Stomach smooth muscle (tissue), 2 donors: Measurements from ENCODE around the gene TCEAL6.
A peak's percentile ranks its signal among the peaks of the same experiment; 100 is the strongest.
"Not testable (repeated sequence)": the region's sequence is repeated elsewhere in the genome, so short reads cannot be mapped to it uniquely, and the experiment has no call there.

Experiments used
- H3K27ac ChIP-seq: one replicate; pipeline ENCODE4 v1.7.0; 2013; ENCODE audit warnings: mild to moderate bottlenecking, low read length, inconsistent platforms
- H3K27me3 ChIP-seq, 2 donors: one replicate each; pipeline ENCODE4 v1.7.0; 2013; ENCODE audit warnings: low read length in 2 of 2; ENCODE audit not compliant: insufficient read depth in 2 of 2, control insufficient read depth in 1 of 2
- H3K36me3 ChIP-seq, 2 donors: one replicate each; pipeline ENCODE4 v1.7.0; 2013; ENCODE audit warnings: low read length in 2 of 2; ENCODE audit not compliant: control insufficient read depth in 2 of 2, insufficient read depth in 2 of 2
- H3K4me1 ChIP-seq: one replicate; pipeline ENCODE4 v1.7.0; 2013; ENCODE audit warnings: low read length; ENCODE audit not compliant: control insufficient read depth, insufficient read depth
- H3K4me3 ChIP-seq, 2 donors: one replicate each; pipeline ENCODE4 v1.7.0; 2013; ENCODE audit warnings: low read length in 2 of 2
- H3K9ac ChIP-seq, 2 donors: one replicate each; pipeline ENCODE4 v1.7.0; 2013; ENCODE audit warnings: low read length in 2 of 2, mild to moderate bottlenecking in 1 of 2
- H3K9me3 ChIP-seq, 2 donors: one replicate each; pipeline ENCODE4 v1.7.0; 2013; ENCODE audit warnings: low read length in 2 of 2; ENCODE audit not compliant: control insufficient read depth in 2 of 2
- donor health status: healthy.
- donor health status: Pancreatic carcinoma.

Gene TCEAL6

DNA sequence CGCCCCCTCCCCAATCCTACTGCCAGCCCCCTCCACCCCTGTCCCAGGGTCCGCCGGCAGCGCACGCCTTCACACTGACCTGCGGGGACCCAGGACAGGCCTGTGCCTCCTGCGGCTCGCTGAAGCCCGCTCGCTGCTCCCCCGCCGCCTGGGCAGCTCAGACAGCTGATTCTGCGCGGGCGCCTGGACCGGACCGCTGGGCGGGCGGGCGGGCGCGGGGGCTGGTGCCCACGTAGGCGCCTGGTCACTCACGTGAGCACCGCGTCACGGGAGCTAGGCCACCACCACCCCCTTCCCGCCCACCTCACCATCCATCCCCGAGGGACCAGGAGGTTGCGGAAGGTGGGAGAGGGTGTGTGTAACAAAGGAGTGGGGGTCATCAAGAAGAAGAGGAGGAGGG, at the start of gene TCEAL6:
TCEAL6 (minus strand) TSS at position 208 of the 400 bp plus-strand sequence.
- not testable (repeated sequence) for H3K36me3 ChIP-seq, H3K9me3 ChIP-seq, H3K27ac ChIP-seq, H3K4me1 ChIP-seq, H3K9ac ChIP-seq
- Histone ChIP-seq H3K4me3 (peak within 1 kb of the TSS in 1 of 2 donors; percentile 22), H3K27me3 (peaks cover 0 to 11% of the 10 kb centered on the region in 2 donors)

DNA sequence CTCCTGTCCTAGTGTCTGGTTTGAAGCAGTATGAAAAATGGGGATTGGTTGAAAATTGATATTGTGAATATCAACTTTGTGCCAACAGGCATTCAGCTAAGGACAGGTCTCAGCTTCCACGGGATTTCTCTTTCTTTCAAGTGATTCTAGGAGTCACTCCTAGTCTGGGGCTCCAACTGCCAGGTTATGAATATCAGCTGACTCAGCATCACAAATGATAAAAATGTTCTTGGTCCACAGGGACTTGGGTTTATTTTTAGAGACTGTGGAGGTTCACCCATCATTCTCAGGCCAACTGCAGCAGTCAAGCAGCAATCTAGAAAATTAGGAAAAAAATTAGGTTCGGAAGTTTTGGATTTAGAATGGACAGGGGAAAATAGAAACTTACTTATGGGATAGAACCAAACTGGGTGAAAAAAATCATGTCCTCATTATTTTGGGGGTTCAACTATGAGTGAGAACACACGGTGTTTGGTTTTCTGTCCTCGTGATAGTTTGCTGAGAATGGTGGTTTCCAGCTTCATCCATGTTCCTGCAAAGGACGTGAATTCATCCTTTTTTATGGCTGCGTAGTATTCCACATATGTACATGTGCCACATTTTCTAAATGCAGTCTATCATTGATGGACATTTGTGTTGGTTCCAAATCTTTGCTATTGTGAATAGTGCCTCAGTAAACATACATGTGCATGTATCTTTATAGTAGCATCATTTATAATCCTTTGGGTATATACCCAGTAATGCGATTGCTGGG, 43.9 kb upstream of the TCEAL6 start:
- Histone ChIP-seq H3K4me3 (no peak overlapping the region), H3K27me3 (peaks cover 0 to 3% of the 10 kb centered on the region in 2 donors), H3K4me1 (no peaks in the 10 kb centered on the region), H3K9ac (no peak overlapping the region), H3K27ac (no peak overlapping the region), H3K36me3 (no peaks in the 10 kb centered on the region), H3K9me3 (no peaks in the 10 kb centered on the region)

DNA sequence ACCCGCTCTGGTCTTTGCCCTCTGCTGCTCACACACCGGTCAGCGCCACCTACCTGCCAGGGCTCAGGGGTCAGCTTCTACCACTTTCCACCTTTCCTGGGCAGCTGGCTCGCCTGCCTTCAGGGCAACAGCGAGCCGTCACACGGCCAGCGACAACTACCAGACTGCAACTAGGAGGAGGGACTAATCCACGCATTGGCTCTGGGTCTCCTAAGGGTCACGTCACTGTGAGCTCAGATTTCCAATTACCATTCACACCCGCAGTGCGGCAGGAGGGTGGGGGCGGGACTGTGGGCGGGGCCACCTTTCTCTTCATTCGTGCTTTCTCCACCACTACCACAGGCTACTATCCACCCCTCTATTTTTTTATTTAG, 13.5 kb upstream of the TCEAL6 start, which contains the start of gene BEX5:
BEX5 (minus strand) TSS at position 172 of the 374 bp plus-strand sequence. CDS start 1,712 bp downstream, outside the sequence.
- H3K27ac ChIP-seq: no peak within 1 kb of the TSS
- H3K27me3 ChIP-seq: peaks cover 0 to 5% of the 10 kb centered on the region in 2 donors
- no peaks in the 10 kb centered on the region for H3K36me3 ChIP-seq
- peak within 1 kb of the TSS; percentile 49 to 63 for H3K4me3 ChIP-seq
- H3K9ac ChIP-seq: no peak within 1 kb of the TSS
- no peaks in the 10 kb centered on the region for H3K4me1 ChIP-seq
- H3K9me3 ChIP-seq: no peaks in the 10 kb centered on the region

DNA sequence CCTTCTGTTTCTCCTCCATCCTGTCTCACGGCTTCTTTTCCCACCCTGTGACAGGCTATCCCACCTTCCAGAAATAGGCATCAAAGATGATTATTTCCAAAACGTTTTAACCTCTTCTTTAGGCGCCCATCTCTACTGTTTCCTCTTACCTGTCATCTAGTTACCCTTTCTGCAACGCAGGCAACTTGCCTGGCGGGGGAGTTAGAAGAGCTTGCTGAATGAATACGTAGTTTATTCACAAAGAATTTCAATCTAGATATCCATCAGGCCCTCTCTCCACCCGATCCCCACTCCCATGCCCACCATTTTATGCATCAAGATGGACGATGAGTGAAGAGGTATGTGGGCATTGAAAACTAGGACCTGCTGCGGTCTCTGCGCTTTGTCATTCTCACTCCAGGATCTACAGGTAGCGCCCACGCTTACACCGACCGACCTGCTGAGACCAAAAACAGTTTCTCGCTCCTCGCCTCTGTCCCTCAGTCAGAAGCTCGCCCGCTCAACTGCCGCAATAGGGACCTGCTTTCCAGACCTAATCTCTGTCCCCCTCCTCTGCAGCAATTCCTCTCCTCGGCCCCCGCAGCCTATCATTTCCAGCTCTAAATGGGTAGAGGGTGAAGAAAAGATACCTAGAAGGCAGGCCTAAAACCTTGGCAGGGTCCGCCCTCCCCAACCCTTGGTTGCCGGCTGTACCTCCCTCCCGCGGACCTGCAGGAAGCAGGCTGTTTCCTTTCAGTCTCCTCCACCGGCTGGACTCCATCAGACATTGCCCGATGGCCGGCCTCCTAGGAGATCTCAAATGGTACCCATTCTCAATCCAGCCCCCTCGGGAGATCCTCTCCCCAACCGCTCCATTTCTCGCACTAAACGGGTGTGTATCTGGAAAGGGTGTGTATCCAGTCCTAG, 12.9 kb upstream of the TCEAL6 start:
- Histone ChIP-seq H3K4me1 (no peaks in the 10 kb centered on the region), H3K9ac (no peak overlapping the region)

DNA sequence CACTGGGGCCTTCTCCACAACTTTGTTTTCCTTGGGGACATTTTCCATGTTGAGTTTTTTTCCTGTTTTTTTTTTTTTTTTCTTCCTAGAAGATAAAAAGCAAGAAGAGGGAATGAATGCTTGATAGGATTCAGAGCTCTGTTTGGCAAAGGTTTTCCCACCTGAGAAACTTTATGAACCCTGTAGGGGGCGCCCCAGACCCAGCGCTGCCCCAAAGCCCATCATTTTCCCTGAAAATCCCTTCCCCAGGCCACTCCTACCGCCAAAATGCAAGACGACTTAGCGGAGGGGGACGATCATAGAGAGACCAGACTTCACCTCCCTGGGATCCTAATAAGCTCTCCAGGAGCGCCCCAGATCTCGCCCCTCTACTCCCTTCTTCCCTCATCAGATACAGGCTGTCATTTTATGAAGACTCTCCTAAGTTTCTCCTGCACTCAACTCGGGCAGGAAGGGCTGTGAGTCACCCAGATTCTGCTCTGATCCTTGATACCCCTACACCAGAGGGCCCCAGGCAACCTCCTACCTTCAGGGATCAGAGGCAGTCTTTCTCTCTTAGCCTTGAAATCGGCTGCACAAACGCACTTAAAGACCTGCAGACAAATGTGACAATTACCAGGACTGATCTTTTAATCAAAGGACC, 12.1 kb upstream of the TCEAL6 start:
- Histone ChIP-seq H3K4me1 (no peaks in the 10 kb centered on the region), H3K4me3 (no peak overlapping the region), H3K27me3 (peaks cover 0 to 5% of the 10 kb centered on the region in 2 donors), H3K36me3 (no peaks in the 10 kb centered on the region), H3K9ac (no peak overlapping the region), H3K9me3 (no peaks in the 10 kb centered on the region), H3K27ac (no peak overlapping the region)

More for the DNA sequence above, 12.9 kb upstream of the TCEAL6 start:
- H3K27ac ChIP-seq: no peak overlapping the region
- no peaks in the 10 kb centered on the region for H3K36me3 ChIP-seq
- peak overlapping the region; percentile 49 to 63 for H3K4me3 ChIP-seq
- peaks cover 0 to 5% of the 10 kb centered on the region in 2 donors for H3K27me3 ChIP-seq
- no peaks in the 10 kb centered on the region for H3K9me3 ChIP-seq

DNA sequence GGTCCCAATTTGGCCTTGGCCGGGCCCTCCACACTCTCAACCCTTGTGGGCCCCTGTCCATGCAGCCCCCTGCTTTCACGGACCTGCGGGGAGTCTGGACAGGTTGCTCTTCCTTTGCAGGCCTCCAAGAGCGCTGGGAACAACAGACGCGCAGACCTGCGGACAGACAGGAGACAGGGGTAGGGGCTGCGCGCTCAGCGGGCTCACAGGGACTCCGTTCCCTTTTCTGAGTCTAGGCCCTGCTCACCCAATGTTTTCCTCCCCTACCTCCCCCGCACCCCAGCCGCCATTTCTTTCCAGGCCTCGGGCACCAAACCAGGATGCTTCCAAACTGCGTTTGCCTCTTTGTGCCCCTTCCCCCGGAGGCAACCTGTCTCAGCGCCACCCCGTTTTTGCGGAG, 650 bp downstream of the TCEAL6 start:
- not testable (repeated sequence) for H3K27ac ChIP-seq, H3K9ac ChIP-seq

DNA sequence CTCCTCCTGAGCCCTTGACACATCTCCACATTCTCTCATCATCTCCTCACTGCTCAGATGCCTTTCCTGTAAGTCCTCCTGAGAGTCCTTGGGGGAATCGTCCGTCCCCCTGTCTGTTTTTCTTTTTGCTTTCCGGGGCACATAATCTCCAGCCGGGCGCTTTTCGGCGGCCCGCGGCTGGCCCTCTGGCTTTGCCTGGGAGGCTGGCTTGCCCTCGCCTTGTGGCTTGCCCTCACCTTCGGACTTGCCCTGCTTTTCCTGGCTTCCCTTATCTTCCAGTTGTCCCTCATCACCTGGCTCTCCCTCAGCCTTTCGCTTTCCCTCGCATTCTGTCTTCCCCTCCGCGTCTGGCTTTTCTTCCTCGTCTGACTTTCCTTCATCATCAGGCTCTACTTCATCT, 1.4 kb downstream of the TCEAL6 start:
- not testable (repeated sequence) for H3K27ac ChIP-seq, H3K9me3 ChIP-seq, H3K4me1 ChIP-seq, H3K4me3 ChIP-seq, H3K9ac ChIP-seq, H3K36me3 ChIP-seq
- H3K27me3 ChIP-seq: peaks cover 0 to 11% of the 10 kb centered on the region in 2 donors

More for the DNA sequence above, 650 bp downstream of the TCEAL6 start:
- peaks cover 0 to 11% of the 10 kb centered on the region in 2 donors for H3K27me3 ChIP-seq
- H3K36me3 ChIP-seq, H3K9me3 ChIP-seq, H3K4me1 ChIP-seq: not testable (repeated sequence)
- H3K4me3 ChIP-seq: peak overlapping the region in 1 of 2 donors; percentile 22

DNA sequence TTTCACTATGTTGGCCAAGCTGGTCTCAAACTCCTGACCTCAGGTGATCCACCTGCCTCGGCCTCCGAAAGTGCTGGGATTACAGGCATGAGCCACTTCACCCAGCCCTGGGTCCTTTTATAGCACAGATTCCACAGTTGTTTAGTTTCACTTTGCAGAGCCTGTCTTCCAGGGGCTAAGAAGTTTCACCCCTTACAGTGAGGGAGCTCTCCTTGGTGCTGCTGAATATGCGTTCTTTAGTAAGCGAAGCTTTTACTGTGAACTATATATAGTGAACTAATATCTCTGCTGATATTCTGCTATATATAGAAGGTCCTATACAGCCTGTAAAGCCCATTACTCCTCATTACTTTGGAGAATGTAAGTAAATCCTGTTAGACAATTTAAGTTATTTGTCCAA, 4.2 kb downstream of the TCEAL6 start:
- no peak overlapping the region for H3K9ac ChIP-seq
- no peaks in the 10 kb centered on the region for H3K4me1 ChIP-seq
- H3K27me3 ChIP-seq: peaks cover 0 to 13% of the 10 kb centered on the region in 2 donors
- no peak overlapping the region for H3K27ac ChIP-seq
- H3K4me3 ChIP-seq: no peak overlapping the region
- no peaks in the 10 kb centered on the region for H3K36me3 ChIP-seq
- no peaks in the 10 kb centered on the region for H3K9me3 ChIP-seq

DNA sequence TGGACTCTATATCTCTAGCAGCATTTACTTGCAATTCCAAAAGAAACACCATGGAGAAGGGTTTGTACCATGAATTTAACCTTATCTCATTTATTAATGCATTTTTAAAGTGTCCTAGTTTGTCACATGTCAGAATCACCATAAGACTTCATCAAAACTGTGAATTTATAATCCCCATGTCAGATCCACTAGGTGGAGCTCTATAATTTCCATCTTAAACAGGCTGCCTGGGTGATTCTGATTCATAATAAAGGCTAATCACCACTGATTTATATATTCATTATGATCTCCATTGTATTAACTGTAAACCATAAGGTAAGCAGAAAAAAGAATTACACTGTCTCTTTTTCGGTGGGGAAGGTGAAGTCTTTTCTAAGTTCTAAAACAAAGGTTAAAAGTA, 12.8 kb downstream of the TCEAL6 start:
- Histone ChIP-seq H3K4me3 (no peak overlapping the region), H3K27me3 (peaks cover 0 to 14% of the 10 kb centered on the region in 2 donors), H3K9me3 (no peaks in the 10 kb centered on the region), H3K4me1 (no peaks in the 10 kb centered on the region), H3K9ac (no peak overlapping the region), H3K36me3 (no peaks in the 10 kb centered on the region), H3K27ac (no peak overlapping the region)

DNA sequence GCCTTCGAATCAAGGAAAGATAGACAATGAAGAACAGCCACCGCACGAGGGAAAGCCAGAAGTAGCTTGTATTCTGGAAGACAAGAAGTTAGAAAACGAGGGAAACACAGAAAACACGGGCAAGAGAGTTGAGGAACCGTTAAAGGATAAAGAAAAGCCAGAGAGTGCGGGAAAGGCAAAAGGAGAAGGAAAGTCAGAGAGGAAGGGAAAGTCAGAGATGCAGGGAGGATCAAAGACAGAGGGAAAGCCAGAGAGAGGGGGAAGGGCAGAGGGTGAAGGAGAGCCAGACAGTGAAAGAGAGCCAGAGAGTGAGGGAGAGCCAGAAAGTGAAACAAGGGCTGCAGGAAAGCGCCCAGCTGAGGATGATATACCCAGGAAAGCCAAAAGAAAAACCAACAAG, 15.4 kb downstream of the TCEAL6 start:
- H3K9me3 ChIP-seq: no peaks in the 10 kb centered on the region
- no peaks in the 10 kb centered on the region for H3K4me1 ChIP-seq
- H3K27ac ChIP-seq: peak overlapping the region; percentile 13
- H3K27me3 ChIP-seq: peaks cover 0 to 14% of the 10 kb centered on the region in 2 donors
- no peaks in the 10 kb centered on the region for H3K36me3 ChIP-seq
- H3K9ac ChIP-seq: no peak overlapping the region
- H3K4me3 ChIP-seq: peak overlapping the region; percentile 31 to 60
